OCI-LY7 (cell line): ENCODE measurements around the gene NR2E1.

Source experiments
- CTCF ChIP-seq: fragments of 200-600 bp; sonication (generic); conservative IDR thresholded peaks from 2 replicates; pipeline ENCODE4 v1.5.1; 2014; ENCODE audit warnings: mild to moderate bottlenecking, antibody characterized with exemption, low read length, moderate library complexity, mixed read lengths
- EZH2phosphoT487 ChIP-seq: fragments of 200-600 bp; sonication (generic); IDR thresholded peaks from 2 replicates; pipeline ENCODE4 v1.6.1; 2018; ENCODE audit warnings: low read depth, borderline replicate concordance, mild to moderate bottlenecking, mixed run types, antibody characterized with exemption, low read length, moderate library complexity, mixed read lengths

GRCh38 chr6:108121612-108122011 is 44.2 kb upstream of the NR2E1 start:
- TF ChIP-seq CTCF (no peak), EZH2phosphoT487 (no peak)
